OCI-LY1 (cell line): ENCODE data around the gene ZNRF1.

Experiments used
- H2AFZ ChIP-seq: fragments of 200-600 bp; sonication (generic), shearing (Covaris generic); 2 replicates; pipeline ENCODE4 v1.6.0; 2014; ENCODE audit warnings: antibody characterized with exemption, mild to moderate bottlenecking, low read length
- H3F3A ChIP-seq: fragments of 200-600 bp; sonication (generic), shearing (Covaris generic); 2 replicates; pipeline ENCODE4 v1.6.0; 2014; ENCODE audit warnings: mild to moderate bottlenecking, antibody characterized with exemption, low read length, moderate library complexity; ENCODE audit not compliant: insufficient read depth
- H3K27ac ChIP-seq: fragments of 200-600 bp; sonication (generic); 2 replicates; pipeline ENCODE4 v1.5.1; 2014; ENCODE audit warnings: low read length, mixed run types, mild to moderate bottlenecking, low read depth; ENCODE audit not compliant: poor library complexity, severe bottlenecking
- H3K27me3 ChIP-seq: fragments of 200-600 bp; sonication (generic); 2 replicates; pipeline ENCODE4 v1.6.0; 2014; ENCODE audit warnings: antibody characterized with exemption, mild to moderate bottlenecking, low read length, moderate library complexity; ENCODE audit not compliant: insufficient read depth
- H3K36me3 ChIP-seq: fragments of 200-600 bp; sonication (generic); 2 replicates; pipeline ENCODE4 v1.6.1; 2014; ENCODE audit warnings: mild to moderate bottlenecking, antibody characterized with exemption, low read length, moderate library complexity, mixed read lengths; ENCODE audit not compliant: insufficient read depth
- H3K4me1 ChIP-seq: fragments of 200-600 bp; sonication (generic); 2 replicates; pipeline ENCODE4 v1.5.1; 2014; ENCODE audit warnings: mild to moderate bottlenecking, low read length, moderate library complexity; ENCODE audit not compliant: insufficient read depth, severe bottlenecking
- H3K4me2 ChIP-seq: fragments of 200-600 bp; sonication (generic), shearing (Covaris generic); 2 replicates; pipeline ENCODE4 v1.6.1; 2014; ENCODE audit warnings: low read length
- H3K4me3 ChIP-seq: fragments of 200-600 bp; sonication (generic); 2 replicates; pipeline ENCODE4 v1.5.1; 2014; ENCODE audit warnings: low read length, low read depth, mild to moderate bottlenecking, mixed read lengths; ENCODE audit not compliant: poor library complexity, severe bottlenecking
- H3K79me2 ChIP-seq: fragments of 200-600 bp; shearing (Covaris generic); 2 replicates; pipeline ENCODE4 v1.6.1; 2016; ENCODE audit warnings: mixed run types, low read length, mixed read lengths; ENCODE audit not compliant: insufficient read depth
- H3K9ac ChIP-seq: fragments of 200-600 bp; sonication (generic), shearing (Covaris generic); 2 replicates; pipeline ENCODE4 v1.6.1; 2014; ENCODE audit warnings: mild to moderate bottlenecking, low read length, mixed read lengths
- H3K9me2 ChIP-seq: fragments of 200-600 bp; sonication (generic), shearing (Covaris generic); 2 replicates; pipeline ENCODE4 v1.6.1; 2014; ENCODE audit warnings: low read depth, mild to moderate bottlenecking, low read length, mixed read lengths
- H3K9me3 ChIP-seq: fragments of 200-600 bp; shearing (Covaris generic); 2 replicates; pipeline ENCODE4 v1.6.1; 2014; ENCODE audit warnings: low read length, mixed read lengths
- H4K20me1 ChIP-seq: fragments of 200-600 bp; sonication (generic), shearing (Covaris generic); 2 replicates; pipeline ENCODE4 v1.6.0; 2016; ENCODE audit warnings: mild to moderate bottlenecking, low read length; ENCODE audit not compliant: insufficient read depth
- CTCF ChIP-seq: fragments of 200-600 bp; sonication (generic), shearing (Covaris generic); IDR thresholded peaks from 2 replicates; pipeline ENCODE4 v1.5.1; 2017; ENCODE audit warnings: mild to moderate bottlenecking, antibody characterized with exemption, low read length, moderate library complexity, mixed read lengths
- EZH2 ChIP-seq: fragments of 200-600 bp; sonication (generic), shearing (Covaris generic); IDR thresholded peaks from 2 replicates; pipeline ENCODE4 v1.8.0; 2017; ENCODE audit warnings: borderline replicate concordance, mixed run types, mild to moderate bottlenecking, antibody characterized with exemption, low read length, moderate library complexity, mixed read lengths

Gene ZNRF1

GRCh38 chr16:75003931-75004330 lies 5.1 kb downstream of the ZNRF1 start:
- no peaks in the 10 kb centered on the region for H3K9me3 ChIP-seq
- peaks cover 10% of the 10 kb centered on the region for H3K27me3 ChIP-seq
- H3F3A ChIP-seq = no peaks in the 10 kb centered on the region
- H3K9ac ChIP-seq = no peak overlapping the region
- H3K79me2 ChIP-seq = no peaks in the 10 kb centered on the region
- no peaks in the 10 kb centered on the region for H3K4me1 ChIP-seq
- H3K4me2 ChIP-seq = no peak overlapping the region
- H3K9me2 ChIP-seq = no peaks in the 10 kb centered on the region
- H2AFZ ChIP-seq = no peak overlapping the region
- no peaks in the 10 kb centered on the region for H3K36me3 ChIP-seq
- TF ChIP-seq EZH2 (no peak), CTCF (no peak)
- H3K27ac ChIP-seq = no peak overlapping the region
- no peaks in the 10 kb centered on the region for H4K20me1 ChIP-seq
- H3K4me3 ChIP-seq = no peak overlapping the region

- Histone ChIP-seq H3K9me2 (no peaks in the 10 kb centered on the region), H2AFZ (no peak overlapping the region), H4K20me1 (no peaks in the 10 kb centered on the region), H3K9me3 (no peaks in the 10 kb centered on the region), H3K4me1 (no peaks in the 10 kb centered on the region), H3K4me2 (no peak overlapping the region), H3F3A (no peaks in the 10 kb centered on the region), H3K9ac (no peak overlapping the region), H3K27ac (no peak overlapping the region), H3K27me3 (peaks cover 10% of the 10 kb centered on the region), H3K79me2 (no peaks in the 10 kb centered on the region), H3K36me3 (no peaks in the 10 kb centered on the region), H3K4me3 (no peak overlapping the region)
- TF ChIP-seq EZH2 = no peak
- no peak for TF ChIP-seq CTCF
Measured at GRCh38 chr16:75004460-75004859, 5.6 kb downstream of the ZNRF1 start.

GRCh38 chr16:75005697-75006096 lies 6.9 kb downstream of the ZNRF1 start:
- H3K9me2 ChIP-seq = no peaks in the 10 kb centered on the region
- peaks cover 10% of the 10 kb centered on the region for H3K27me3 ChIP-seq
- no peak overlapping the region for H3K4me2 ChIP-seq
- no peak overlapping the region for H2AFZ ChIP-seq
- H3K27ac ChIP-seq = no peak overlapping the region
- no peaks in the 10 kb centered on the region for H3F3A ChIP-seq
- H3K9ac ChIP-seq = no peak overlapping the region
- H3K79me2 ChIP-seq = no peaks in the 10 kb centered on the region
- no peaks in the 10 kb centered on the region for H4K20me1 ChIP-seq
- H3K4me1 ChIP-seq = no peaks in the 10 kb centered on the region
- TF ChIP-seq EZH2 = no peak
- TF ChIP-seq CTCF = no peak
- no peaks in the 10 kb centered on the region for H3K36me3 ChIP-seq
- H3K9me3 ChIP-seq = no peaks in the 10 kb centered on the region
- no peak overlapping the region for H3K4me3 ChIP-seq
